Spleen (tissue), 11 donors: Measurements from ENCODE around the gene PRICKLE1. TPM values are rescaled to one million over a fixed set of nuclear protein-coding genes. Genes with fewer than 3 reads are reported as not detected.

Source experiments
- DNase-seq: peaks from one replicate; pipeline ENCODE4 v3.0.0-alpha.2; 2020
- H3K27ac ChIP-seq, 8 donors: fragments of 200-600 bp; sonication (generic) in 7 of 8; 1 replicate in 4 of 8; 2 replicates in 4 of 8; pipeline versions ENCODE4 v1.5.0 to v1.8.0; 2016 to 2021; ENCODE audit warnings: inconsistent platforms in 4 of 8, mild to moderate bottlenecking in 4 of 8, moderate library complexity in 1 of 8
- H3K27me3 ChIP-seq, 7 donors: fragments of 200-600 bp; sonication (generic) in 6 of 7; replicated peaks in 1 of 7; 1 replicate in 4 of 7; 2 replicates in 3 of 7; pipeline versions ENCODE4 v1.5.0 to v1.8.0; 2016 to 2021; ENCODE audit warnings: inconsistent platforms in 3 of 7, mild to moderate bottlenecking in 1 of 7
- H3K36me3 ChIP-seq, 6 donors: fragments of 200-600 bp; sonication (generic) in 5 of 6; 1 replicate in 4 of 6; 2 replicates in 2 of 6; pipeline versions ENCODE4 v1.5.0 to v1.8.0; 2016 to 2021; ENCODE audit warnings: inconsistent platforms in 2 of 6
- H3K4me1 ChIP-seq, 6 donors: fragments of 200-600 bp; sonication (generic) in 5 of 6; 1 replicate in 3 of 6; 2 replicates in 3 of 6; pipeline versions ENCODE4 v1.5.0 to v1.8.0; 2016 to 2021; ENCODE audit warnings: inconsistent platforms in 3 of 6
- H3K4me3 ChIP-seq, 8 donors: fragments of 200-600 bp; sonication (generic) in 7 of 8; 1 replicate in 4 of 8; 2 replicates in 4 of 8; pipeline versions ENCODE4 v1.5.0 to v1.8.0; 2016 to 2021; ENCODE audit warnings: inconsistent platforms in 4 of 8, mild to moderate bottlenecking in 4 of 8, moderate library complexity in 2 of 8
- H3K9me3 ChIP-seq, 8 donors: fragments of 200-600 bp; sonication (generic) in 7 of 8; 1 replicate in 4 of 8; 2 replicates in 4 of 8; pipeline versions ENCODE4 v1.5.0 to v1.8.0; 2016 to 2021; ENCODE audit warnings: inconsistent platforms in 4 of 8
- POLR2A ChIP-seq, 3 donors: fragments of 450-650 bp; IDR thresholded peaks; one replicate each; pipeline ENCODE4 v1.5.1; 2017; ENCODE audit warnings: antibody characterized with exemption in 3 of 3, mild to moderate bottlenecking in 1 of 3
- POLR2AphosphoS5 ChIP-seq, 3 donors: sonication (generic); formaldehyde crosslinking; IDR thresholded peaks; one replicate each; pipeline ENCODE4 v1.5.1; 2017; ENCODE audit warnings: antibody characterized with exemption in 3 of 3
- WGBS, 5 donors: extraction: QIAGEN DNeasy Blood & Tissue Kit in 3 of 5; methylation state at CpG; one replicate each; pipeline versions ENCODE4 v1.1.5 to v1.1.7; 2013 to 2018; 5-methylcytosine and 5-hydroxymethylcytosine counted together
- intact Hi-C: fragments of 100-400 bp; cut with DNase I; formaldehyde crosslinking; loops from one replicate; pipeline ENCODE4 v1.15.0; 2023; ENCODE audit warnings: low total_unique reads
- polyA plus RNA-seq, 3 donors: library from polyadenylated mRNA; stranded (reverse); fragments of 200-250 nt; gene quantifications; one replicate each; pipeline ENCODE4 v1.2.1, GENCODE V29; 2013
- total RNA-seq, 7 donors: library from RNA; depleted of rRNA in 3 of 7; stranded (reverse); fragments of >200 nt in 3 of 7; fragmentation: NEBNext Ultra II Directional in 4 of 7; extraction: Animal tissue kit (Norgen Biotek cat#: 25700) in 4 of 7; gene quantifications; one replicate each; pipeline versions ENCODE4 v1.1.0 to v1.2.1, GENCODE V29; 2016 to 2021
- TF ChIP-seq, protein P1 (sequence below), 11 experiments: fragments of 200-600 bp in 7 of 11; fragments of 450-650 bp in 4 of 11; sonication (generic) in 4 of 11; IDR thresholded peaks in 8 of 11; conservative IDR thresholded peaks in 3 of 11; 1 replicate in 7 of 11; 2 replicates in 4 of 11; pipeline versions ENCODE4 v1.4.0 to v1.8.0; 2016 to 2021; ENCODE audit warnings: antibody characterized with exemption in 11 of 11, inconsistent platforms in 4 of 11, mild to moderate bottlenecking in 1 of 11
- donor health status: healthy with polysubstance abuse.
- donor health status: DM: no; HTN: no; CAD: no; lungs with moderate emphysema.
- donor health status: DM: no; HTN: no; CAD: no.
- donor health status: Bipolar disorder and iron deficiency.
- donor health status: healthy.
- donor health status: DM: no; HTN: no; CAD: no.
- donor health status: DM: yes; HTN: yes; CAD: no.

The PRICKLE1 gene
- total and polyA plus RNA-seq, 10 donors, result 5.1 to 73.0 (median 29.3) TPM

DNA sequence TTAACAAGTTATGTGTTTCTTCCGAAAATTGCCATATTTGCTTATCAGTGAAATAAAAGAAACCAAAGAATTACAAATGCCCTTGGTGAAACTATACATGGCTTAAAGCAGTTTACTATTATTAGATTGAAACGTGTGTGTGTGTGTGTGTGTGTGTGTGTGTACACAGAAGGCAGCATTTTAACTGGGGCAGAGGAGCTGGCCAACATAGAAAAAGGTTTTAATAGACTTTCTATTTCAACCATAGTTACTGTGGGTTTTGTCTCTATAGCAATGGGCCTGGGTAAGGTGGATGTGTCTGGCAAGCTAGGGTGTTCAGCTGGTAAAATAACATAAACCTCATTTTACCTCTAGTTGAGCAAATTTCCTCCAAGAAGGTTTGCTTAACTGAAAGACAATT is 6.5 kb downstream of the PRICKLE1 start:
- Histone ChIP-seq H3K36me3 (no peaks in the 10 kb centered on the region), H3K27ac (no peak overlapping the region), H3K4me3 (no peak overlapping the region), H3K27me3 (peaks cover 0 to 20% (median 2%) of the 10 kb centered on the region in 7 donors), H3K4me1 (peaks cover 0 to 30% (median 6%) of the 10 kb centered on the region in 6 donors), H3K9me3 (no peaks in the 10 kb centered on the region)
- DNase-seq, result no peak
- WGBS, 5 donors, result 63 to 73% (median 65%) methylated on average over 2 of the region's 2 CpGs
- intact Hi-C loops, result no loop called here
- TF ChIP-seq POLR2A (IDR thresholded peaks at IDR 0.05) (no peak), POLR2AphosphoS5 (IDR thresholded peaks at IDR 0.05) (no peak)
- TF ChIP-seq, protein P1, sequence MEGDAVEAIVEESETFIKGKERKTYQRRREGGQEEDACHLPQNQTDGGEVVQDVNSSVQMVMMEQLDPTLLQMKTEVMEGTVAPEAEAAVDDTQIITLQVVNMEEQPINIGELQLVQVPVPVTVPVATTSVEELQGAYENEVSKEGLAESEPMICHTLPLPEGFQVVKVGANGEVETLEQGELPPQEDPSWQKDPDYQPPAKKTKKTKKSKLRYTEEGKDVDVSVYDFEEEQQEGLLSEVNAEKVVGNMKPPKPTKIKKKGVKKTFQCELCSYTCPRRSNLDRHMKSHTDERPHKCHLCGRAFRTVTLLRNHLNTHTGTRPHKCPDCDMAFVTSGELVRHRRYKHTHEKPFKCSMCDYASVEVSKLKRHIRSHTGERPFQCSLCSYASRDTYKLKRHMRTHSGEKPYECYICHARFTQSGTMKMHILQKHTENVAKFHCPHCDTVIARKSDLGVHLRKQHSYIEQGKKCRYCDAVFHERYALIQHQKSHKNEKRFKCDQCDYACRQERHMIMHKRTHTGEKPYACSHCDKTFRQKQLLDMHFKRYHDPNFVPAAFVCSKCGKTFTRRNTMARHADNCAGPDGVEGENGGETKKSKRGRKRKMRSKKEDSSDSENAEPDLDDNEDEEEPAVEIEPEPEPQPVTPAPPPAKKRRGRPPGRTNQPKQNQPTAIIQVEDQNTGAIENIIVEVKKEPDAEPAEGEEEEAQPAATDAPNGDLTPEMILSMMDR (IDR thresholded peaks at IDR 0.05 in 8 of 11, conservative IDR thresholded peaks at IDR 0.05 in 3 of 11), result no peak

DNA sequence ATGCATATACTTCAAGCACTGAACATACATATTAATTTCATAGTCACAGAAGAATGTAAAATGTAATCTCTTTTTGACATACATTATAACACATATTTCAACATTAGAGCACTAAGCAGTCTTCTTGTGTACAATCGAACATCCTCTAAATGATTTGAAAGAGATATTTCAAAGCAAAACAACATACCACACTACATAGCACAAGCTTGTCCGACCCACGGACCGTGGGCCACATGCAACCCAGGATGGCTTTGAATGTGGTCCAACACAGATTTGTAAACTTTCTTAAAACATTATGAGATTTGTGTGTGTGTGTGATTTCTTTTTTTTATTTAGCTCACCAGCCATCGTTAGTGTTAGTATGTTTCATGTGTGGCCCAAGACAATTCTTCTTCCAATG is 7.0 kb downstream of the PRICKLE1 start:
- no peak overlapping the region for H3K27ac ChIP-seq

DNA sequence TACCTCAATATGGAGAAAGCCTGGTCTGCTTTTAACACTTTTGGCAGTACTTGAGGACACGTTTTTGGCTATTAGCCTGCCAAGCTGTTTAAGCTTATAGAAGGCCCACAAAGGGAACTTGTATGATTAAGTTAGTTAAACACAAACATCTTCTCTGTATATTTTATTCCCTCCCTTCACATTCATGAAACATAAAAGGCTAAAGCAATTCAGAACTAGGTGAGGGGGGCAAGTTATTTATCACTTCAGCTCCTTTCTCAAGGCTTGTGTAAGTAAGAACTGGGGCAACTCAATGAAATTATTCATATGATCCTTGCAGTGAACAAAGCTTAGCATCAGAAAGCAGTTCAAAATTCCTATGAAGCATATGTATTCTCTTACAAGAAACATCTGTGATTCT is 7.5 kb downstream of the PRICKLE1 start:
- no peak overlapping the region for H3K4me3 ChIP-seq
- H3K9me3 ChIP-seq, result no peaks in the 10 kb centered on the region
- intact Hi-C loops, result no loop called here
- DNase-seq, result no peak
- 24 to 60% (median 47%) methylated on average over 1 of the region's 1 CpG for WGBS, 5 donors
- no peak overlapping the region for H3K27ac ChIP-seq
- H3K4me1 ChIP-seq, result peaks cover 0 to 27% (median 5%) of the 10 kb centered on the region in 6 donors
- TF ChIP-seq, protein P1 (IDR thresholded peaks at IDR 0.05 in 8 of 11, conservative IDR thresholded peaks at IDR 0.05 in 3 of 11), result no peak
- no peak for TF ChIP-seq POLR2AphosphoS5 (IDR thresholded peaks at IDR 0.05)
- no peak for TF ChIP-seq POLR2A (IDR thresholded peaks at IDR 0.05)
- peaks cover 0 to 10% (median 0%) of the 10 kb centered on the region in 7 donors for H3K27me3 ChIP-seq
- no peaks in the 10 kb centered on the region for H3K36me3 ChIP-seq

More for the DNA sequence above, 7.0 kb downstream of the PRICKLE1 start:
- 66 to 87% (median 77%) methylated on average over 5 of the region's 5 CpGs for WGBS, 5 donors
- DNase-seq, result no peak
- Histone ChIP-seq H3K9me3 (no peaks in the 10 kb centered on the region), H3K4me1 (peaks cover 0 to 30% (median 6%) of the 10 kb centered on the region in 6 donors), H3K27me3 (peaks cover 0 to 15% (median 0%) of the 10 kb centered on the region in 7 donors), H3K36me3 (no peaks in the 10 kb centered on the region), H3K4me3 (no peak overlapping the region)
- TF ChIP-seq POLR2AphosphoS5 (IDR thresholded peaks at IDR 0.05) (no peak), POLR2A (IDR thresholded peaks at IDR 0.05) (no peak)
- TF ChIP-seq, protein P1 (IDR thresholded peaks at IDR 0.05 in 8 of 11, conservative IDR thresholded peaks at IDR 0.05 in 3 of 11), result no peak
- intact Hi-C loops, result no loop called here

DNA sequence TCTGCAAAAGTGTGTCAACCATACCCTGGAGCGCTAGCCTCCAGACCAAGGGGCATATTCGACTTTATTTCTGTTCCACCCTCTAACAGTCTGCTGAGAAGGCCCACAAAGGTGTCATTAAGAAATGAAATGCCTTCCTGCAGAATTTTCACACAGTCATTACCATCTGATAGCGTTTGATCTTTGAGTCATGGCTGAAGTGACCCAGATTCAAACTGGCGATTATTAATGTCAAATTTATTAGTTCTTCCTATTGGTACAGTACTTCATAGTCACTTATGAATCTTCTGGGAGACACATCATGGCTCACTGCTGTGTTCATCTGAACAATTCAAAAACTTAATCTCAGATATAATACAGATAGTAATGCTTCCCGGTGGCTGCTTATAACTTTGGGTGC is 13.2 kb downstream of the PRICKLE1 start:
- 75 to 87% (median 81%) methylated on average over 5 of the region's 5 CpGs for WGBS, 5 donors
- H3K9me3 ChIP-seq, result no peaks in the 10 kb centered on the region
- no peaks in the 10 kb centered on the region for H3K27me3 ChIP-seq
- no peak for DNase-seq
- H3K36me3 ChIP-seq, result no peaks in the 10 kb centered on the region
- TF ChIP-seq POLR2AphosphoS5 (IDR thresholded peaks at IDR 0.05) (no peak), POLR2A (IDR thresholded peaks at IDR 0.05) (no peak)
- TF ChIP-seq, protein P1 (IDR thresholded peaks at IDR 0.05 in 8 of 11, conservative IDR thresholded peaks at IDR 0.05 in 3 of 11), result no peak
- H3K4me1 ChIP-seq, result peaks cover 0 to 28% (median 12%) of the 10 kb centered on the region in 6 donors
- H3K4me3 ChIP-seq, result no peak overlapping the region
- intact Hi-C loops, result no loop called here
- H3K27ac ChIP-seq, result peak overlapping the region in 1 of 8 donors; percentile 18
